ENCODE measurements around the gene SNRPA. TPM values are rescaled to one million over a fixed set of nuclear protein-coding genes. Genes with fewer than 3 reads are reported as not detected.

The SNRPA gene
- 76.3 and 93.3 TPM in 2 replicates for total RNA-seq (2014; rRNA removed; shearing (Covaris generic))

- peak; percentile 98 for DNase-seq (ENCODE audit: low read depth)
Measured at GRCh38 chr19:40750874-40751537, at the start of gene SNRPA. Gene SNRPA (plus strand): TSS chr19:40751203. CDS start chr19:40751409, 206 bp downstream.

GRCh38 chr19:40701758-40702157, 49.2 kb upstream of the SNRPA start:
- DNase-seq (ENCODE audit: low read depth), result no peak

- no peak for DNase-seq (ENCODE audit: low read depth)
Measured at GRCh38 chr19:40702337-40703012, 48.5 kb upstream of the SNRPA start.

DNA sequence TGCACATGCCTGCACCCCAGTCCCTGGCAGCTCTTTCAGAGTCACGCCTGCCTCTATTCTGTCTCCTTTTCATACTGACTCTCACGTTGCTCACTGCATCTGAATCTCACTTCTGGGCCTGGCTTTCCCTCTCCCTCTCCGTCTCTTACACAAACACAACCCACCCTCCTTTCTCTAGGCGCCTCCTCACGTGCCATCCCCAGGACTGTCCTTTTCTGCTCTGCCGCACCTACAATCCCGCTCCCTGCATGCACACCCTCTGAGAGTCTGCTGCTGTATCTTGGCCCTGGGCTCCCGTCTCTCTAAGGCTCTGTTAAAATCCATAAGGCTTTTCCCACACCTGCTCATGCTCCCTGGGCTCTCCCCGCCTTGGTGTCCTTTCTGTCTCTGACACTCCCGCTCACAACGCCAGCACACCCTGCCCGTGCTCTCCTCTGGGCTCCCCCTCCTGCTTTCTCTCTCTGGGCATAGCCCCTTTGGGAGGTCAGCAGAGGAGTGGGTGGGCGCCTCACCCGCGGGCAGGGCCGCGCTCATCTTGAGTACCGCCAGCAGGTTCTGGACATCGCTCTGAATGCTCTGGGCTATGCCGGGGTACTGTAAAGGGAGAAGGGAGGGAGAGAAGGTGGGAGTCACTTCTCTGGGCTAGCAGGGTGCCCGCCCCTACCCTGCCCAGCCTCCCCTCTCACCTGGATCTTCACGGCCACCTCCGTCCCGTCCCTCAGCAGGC, 47.8 kb upstream of the SNRPA start:
- no peak for DNase-seq (ENCODE audit: low read depth)

- no peak for DNase-seq (ENCODE audit: low read depth)
Measured at GRCh38 chr19:40704491-40705361, 46.3 kb upstream of the SNRPA start.

DNA sequence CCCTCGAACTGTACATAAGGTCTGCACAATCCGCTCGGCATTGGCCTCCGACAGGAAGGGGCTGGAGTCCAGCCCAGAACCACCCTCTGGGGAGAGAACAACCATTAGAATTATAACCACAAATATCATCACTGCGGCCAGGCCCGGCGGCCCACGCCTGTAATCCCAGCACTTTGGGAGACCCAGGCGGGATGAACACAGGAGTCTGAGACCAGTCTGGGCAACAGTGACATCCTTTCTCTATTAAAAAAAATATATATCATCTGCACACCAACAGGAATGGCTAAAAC, 45.7 kb upstream of the SNRPA start:
- no peak for DNase-seq (ENCODE audit: low read depth)

DNA sequence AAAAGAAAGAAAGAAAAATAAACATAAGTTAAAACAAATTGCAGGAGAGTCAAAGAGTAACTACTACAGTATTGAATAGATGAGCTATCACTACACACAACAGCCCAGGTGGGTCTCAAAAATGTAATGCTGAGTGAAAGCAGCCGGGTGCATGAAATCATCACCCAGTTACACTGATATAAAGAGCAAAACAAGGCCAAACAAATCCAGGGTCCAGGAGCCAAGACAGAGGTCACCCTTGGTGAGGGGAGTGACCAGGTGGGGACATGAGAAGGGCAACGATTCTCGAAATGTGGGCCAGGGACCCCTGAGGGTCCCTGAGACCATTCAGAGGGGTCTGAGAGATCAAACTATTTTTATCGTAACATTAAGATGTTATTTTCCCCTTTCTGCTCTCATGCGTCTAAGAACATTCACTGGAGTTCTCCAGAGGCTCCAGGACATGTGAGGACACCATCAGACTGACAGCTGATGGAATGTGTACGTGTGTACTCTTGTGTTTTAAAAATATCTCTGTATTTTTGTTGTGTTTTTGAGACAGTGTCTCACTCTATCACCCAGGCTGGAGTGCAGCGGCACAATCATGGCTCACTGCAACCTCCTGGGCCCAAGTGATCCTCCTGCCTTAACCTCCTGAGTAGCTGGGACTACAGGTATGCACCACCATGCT, 44.9 kb upstream of the SNRPA start:
- DNase-seq (ENCODE audit: low read depth), result no peak

GRCh38 chr19:40707615-40708014, 43.4 kb upstream of the SNRPA start:
- no peak for DNase-seq (ENCODE audit: low read depth)

DNA sequence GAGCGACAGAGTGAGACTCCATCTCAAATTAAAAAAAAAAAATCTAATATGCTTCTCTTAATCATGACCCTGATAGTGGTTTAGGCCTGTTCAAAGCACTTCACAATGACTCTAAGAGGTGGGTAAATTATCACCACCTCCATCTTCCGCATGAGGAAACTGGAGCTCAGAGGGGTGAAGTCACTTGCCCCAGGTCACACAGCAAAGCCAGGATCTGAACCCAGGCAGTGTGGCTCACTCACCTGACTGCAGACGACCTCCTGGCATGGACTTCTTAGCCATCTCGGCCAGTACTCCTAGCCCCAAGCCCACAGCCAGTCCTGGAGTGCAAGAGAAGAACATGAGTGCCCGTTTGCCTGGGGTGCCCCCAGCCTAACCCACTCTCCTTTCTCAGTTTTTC, 41.2 kb upstream of the SNRPA start:
- DNase-seq (ENCODE audit: low read depth), result no peak

DNA sequence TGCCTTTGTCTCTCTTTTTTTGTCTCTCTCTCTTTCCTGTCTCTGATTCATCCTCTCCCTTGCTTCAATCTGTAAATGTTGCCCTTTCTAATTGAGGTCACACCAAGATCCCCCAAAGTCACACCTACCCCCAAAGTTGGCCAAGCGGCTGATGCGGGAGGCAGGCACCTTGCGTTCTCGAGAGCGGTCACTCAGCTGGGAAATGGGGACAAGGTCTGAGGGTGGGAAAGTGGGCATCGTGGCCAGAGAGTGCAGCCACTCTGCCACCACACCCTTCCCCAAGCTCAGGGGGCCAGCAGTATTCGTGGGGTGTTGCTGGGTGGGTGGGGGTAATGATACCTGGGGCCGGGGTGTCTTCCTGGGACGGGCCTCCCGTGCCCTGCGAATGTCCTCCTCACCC, 37.1 kb upstream of the SNRPA start:
- no peak for DNase-seq (ENCODE audit: low read depth)

- DNase-seq (ENCODE audit: low read depth), result peak; percentile 93
Measured at GRCh38 chr19:40714441-40715299, 36.3 kb upstream of the SNRPA start.

DNA sequence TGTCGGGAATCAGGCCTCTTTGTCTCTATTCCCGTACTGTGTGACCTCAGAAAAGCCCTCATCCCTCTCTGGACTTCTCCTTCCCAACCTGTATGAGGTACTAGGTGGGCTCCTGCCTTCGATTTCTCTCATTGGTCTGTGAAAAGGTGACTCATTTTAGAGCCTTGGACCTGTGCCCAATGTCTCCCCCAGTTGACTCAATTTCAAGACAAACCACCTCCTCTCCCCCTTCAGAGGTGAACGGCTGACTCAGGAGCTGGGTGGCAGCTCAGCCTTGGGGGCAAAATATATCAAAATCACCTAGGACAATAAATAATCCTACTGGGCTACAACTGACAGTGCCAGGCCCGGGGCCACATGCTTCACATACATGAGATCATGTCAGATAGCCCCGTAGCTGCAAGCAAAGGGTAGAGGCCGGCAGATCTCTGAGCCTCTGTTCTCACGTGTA, 34.9 kb upstream of the SNRPA start:
- DNase-seq (ENCODE audit: low read depth), result peak; percentile 99

GRCh38 chr19:40716482-40717324, 34.3 kb upstream of the SNRPA start, which contains the start of the genes COQ8B and ITPKC:
Gene COQ8B (minus strand): TSS chr19:40716886. CDS start chr19:40714632, 2,254 bp downstream.
Gene ITPKC (plus strand): TSS chr19:40717112. CDS start chr19:40717136, 24 bp downstream.
- DNase-seq (ENCODE audit: low read depth), result peak; percentile 98

GRCh38 chr19:40717325-40717879, 33.6 kb upstream of the SNRPA start:
- DNase-seq (ENCODE audit: low read depth), result no peak

DNA sequence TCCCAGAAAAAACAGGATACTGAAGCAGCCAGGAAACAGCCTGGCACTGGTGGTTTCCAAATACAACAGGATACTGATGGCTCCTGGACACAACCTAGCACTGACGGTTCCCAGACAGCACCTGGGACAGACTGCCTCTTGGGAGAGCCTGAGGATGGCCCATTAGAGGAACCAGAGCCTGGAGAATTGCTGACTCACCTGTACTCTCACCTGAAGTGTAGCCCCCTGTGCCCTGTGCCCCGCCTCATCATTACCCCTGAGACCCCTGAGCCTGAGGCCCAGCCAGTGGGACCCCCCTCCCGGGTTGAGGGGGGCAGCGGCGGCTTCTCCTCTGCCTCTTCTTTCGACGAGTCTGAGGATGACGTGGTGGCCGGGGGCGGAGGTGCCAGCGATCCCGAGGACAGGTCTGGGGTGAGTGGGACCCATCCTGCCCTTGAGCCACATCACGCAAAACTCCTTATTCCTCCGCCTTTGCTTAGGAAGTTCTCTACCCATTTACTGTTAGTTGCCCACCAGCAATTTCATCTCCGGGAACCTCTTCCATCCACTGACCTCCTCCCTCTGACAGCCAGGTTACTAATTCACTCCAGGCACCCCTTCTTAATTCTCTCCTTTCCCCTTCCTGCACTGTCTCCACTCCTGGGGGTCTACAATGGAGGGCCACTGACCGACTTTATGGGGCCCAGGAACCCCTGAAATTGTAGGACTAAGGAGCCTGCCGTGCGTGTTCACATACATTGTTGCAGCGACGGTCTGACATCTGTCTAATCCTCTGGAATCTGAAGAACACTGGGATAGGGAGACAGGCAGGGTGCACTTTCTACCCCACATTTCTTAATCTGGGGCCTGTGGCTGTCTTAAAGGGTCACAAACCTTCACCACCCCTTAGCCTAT, 32.9 kb upstream of the SNRPA start:
- peak; percentile 25 for DNase-seq (ENCODE audit: low read depth)

GRCh38 chr19:40718774-40719391, 32.1 kb upstream of the SNRPA start:
- DNase-seq (ENCODE audit: low read depth), result peak; percentile 63

- DNase-seq (ENCODE audit: low read depth), result no peak
Measured at GRCh38 chr19:40719414-40719894, 31.5 kb upstream of the SNRPA start.

Data from M059J (cell line).